T-helper 1 cell treated with Interleukin-12 subunit alpha and Interleukin-12 subunit beta and Interleukin-4 antibody, amounts not matched to agents 30 ng/mL and 1 ng/mL, for 36 hours (primary cell): ENCODE results near the gene KRT20. TPM values are rescaled to one million over a fixed set of nuclear protein-coding genes. Genes with fewer than 3 reads are reported as not detected.

Experiments used
- intact Hi-C: fragments of 100-400 bp; cut with micrococcal nuclease; formaldehyde crosslinking; loops from one replicate; pipeline ENCODE4 v1.15.1; 2024
- total RNA-seq: library from RNA; stranded (reverse); gene quantifications from 2 replicates; pipeline ENCODE4 v1.2.3, GENCODE V29; 2022

KRT20 gene
- total RNA-seq, 1 donor from 2014 or later: not detected

DNA sequence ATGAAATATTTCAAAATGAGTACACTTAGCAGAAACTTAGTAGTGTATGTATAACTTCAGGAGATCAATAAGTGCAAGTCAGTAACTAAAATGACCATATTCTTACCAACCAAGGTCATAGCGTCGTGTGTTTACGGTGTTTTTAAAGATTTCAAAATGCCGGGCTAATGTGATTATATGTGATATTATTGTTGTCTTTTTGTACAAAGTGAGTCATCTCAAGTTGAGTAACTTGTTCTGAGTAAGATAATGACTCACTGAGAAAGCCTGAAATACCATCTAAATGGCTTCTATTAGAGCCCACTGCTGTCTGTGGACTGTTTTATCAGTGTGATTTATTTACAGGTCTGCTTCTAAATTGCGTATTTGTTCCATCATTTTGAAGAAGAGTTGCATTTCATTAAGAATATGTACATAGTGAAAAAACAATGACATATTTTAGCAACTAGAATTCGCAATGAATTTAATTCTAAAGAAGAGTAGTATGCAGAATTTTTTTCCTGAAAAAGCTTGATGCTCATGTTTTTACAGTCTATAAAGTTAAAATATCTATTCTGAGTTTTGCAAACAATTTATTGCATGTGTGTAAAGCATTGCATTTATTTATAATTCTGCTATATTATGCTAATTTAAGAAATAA is 30.7 kb downstream of the KRT20 start:
- intact Hi-C loops: no loop called here

DNA sequence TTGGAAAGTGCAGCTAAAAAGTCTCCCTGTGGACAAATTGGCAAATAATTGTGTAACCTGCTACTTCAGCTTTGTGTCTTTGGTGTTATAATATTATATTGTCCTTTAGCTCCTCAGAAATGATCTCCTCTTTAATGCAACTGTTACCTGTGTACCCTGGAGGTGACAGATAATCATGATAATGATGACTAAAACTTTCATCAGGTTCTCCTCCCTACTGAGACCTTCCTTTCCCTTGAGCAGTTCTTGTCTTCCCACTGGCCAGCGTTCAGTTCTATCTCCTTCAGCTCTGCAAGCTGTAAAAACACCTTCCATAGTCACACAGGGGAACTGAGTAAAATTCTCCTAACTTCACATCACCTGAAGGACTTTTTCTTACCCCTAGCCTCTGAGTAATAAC is 32.7 kb downstream of the KRT20 start:
- intact Hi-C loops: no loop called here

DNA sequence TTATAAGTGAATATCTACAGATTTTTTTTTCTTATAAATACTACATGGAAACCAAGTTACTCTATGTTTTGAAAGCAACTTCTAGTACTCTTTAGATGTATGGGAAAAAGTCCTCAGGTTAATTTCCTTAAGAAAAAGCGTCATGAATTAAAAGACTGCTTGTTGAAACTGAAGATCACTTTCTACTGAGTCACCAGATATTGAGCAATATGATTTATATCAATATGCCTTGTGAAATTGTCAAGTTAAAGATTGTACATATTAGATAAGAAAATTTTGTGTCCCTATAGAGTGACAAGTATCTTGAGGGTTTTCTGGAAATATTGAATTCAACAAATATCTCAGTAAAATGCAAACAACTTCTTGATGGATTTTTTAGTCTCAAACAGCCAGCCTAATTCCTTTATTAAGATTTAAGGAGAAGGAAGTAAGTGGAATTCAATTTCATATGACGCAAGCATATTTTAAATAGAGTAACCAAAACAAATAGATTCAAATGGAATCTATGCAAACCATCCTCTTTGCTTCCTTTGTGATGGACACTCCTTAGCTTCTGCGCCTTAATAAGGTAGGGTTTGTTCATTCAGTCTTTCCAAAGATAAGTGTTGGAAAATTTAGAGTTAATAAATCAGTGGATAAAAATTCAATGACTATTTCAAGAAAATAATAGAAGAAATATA is 34.6 kb downstream of the KRT20 start:
- intact Hi-C loops: no loop called here

DNA sequence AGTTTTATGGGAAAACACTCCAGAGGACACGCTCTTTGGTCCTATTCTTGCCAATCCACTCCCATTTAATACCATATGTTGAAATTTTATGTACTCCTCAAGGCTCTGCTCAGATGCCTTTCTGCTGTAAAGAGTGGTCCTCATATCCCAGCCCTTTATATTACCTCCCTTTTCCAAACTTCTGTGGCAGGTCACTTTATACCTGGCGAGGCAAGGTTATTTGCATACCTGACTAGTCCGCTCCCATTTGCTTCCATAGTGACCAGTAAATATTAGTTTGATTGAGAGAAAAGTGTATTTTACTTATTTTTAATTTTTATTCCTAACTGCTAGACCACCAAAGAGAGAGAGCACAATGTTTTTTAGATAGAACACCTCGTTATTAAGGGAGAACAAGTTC is 35.3 kb downstream of the KRT20 start:
- intact Hi-C loops: no loop called here

DNA sequence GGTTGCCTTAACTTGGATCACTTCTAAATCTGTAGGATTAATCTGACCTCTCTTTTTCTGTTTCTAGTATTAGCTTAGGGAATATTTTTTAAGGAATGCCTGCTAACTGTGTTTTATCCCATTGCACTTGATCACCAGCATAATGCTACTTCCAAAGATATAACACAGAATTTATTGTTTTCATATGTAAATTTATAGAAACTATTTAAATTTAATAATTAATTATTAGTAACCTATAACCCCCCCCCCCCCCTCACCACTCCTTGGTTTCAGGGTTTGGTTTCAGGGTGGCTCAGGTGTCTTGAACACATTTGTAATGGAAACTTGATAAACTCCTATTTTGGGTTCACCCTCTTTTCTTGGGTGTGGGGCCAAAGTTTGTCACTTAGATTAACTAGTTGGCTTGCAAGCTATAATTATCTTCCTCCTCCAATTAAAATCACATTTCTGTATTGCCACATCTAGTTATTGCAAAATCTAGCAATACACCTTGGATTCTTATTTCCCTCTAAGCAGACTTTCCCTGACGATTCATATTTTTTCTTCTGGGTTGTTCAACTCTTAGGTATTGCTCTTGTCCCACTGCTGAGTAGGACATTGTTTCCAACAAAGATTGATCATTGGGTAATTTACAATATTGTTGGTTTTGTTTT is 36.3 kb downstream of the KRT20 start:
- intact Hi-C loops: no loop called here

DNA sequence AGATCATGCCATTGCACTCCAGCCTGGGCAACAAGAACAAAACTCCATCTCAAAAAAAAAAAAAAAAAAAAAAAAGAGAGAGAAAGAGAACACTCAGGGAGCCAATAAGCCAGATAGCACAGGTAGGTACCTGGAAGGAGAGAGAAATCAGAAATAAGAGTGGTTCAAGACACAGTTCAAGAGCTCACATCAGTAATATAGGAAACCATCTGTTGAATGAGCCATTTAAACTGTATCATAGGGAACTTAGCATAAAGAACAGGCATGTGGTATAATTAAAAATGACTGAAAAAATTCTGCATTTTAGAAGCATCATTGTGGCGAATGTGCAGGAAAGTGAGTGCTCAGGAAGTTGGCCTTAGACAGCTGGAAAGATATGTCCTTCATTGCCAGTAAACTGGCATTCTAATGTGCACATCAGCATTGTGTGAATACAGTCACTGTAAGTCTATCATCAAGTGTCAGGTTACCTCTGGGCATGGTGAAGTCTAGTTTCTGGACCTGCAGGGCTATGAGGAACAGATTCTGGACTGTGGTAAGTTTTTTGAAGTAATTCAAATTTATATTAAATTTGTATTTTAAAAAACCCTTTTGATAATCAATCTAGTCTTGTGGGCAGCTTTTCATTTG is 38.4 kb downstream of the KRT20 start:
- intact Hi-C loops: no loop called here

DNA sequence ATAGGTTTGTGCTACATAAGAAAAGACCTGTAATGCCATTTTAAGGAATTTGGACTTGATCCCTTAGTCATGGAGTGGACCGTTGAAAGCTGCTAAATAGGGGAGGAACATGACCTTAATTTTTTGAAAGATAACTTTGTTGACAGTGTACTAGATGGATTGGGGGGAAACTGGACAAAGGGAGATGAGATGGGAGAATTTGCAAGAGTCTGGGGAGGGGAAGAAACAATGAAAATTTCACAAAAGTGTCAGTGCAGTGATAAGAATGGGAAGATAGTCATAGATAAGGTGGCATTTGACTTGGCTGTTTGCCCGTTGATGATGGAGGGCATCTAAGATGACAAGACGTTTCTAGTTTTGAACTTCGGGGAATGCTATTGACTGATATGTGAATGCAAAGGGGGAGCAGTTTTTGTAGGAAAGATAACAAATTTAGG is 40.4 kb downstream of the KRT20 start:
- intact Hi-C loops: no loop called here

DNA sequence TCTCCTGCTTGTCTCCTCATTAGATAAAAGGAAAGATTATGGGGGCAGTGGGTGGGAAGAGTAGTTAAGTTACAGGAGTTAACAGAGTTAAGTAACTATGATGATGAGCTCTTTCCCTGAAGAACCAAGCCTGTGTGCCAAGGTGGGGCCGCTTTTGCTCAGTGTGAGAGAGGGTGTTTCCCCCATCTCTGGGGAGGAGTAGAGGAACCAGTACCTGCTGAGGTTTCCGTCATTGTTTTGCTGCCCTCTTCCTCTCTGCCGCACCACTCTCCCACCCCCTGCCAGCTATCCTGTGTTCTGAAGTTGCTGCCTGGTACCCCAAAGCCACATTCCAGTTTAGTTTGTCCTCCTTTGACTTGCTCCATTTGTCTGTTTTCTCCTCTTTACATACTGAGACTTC is 41.8 kb downstream of the KRT20 start:
- intact Hi-C loops: no loop called here

DNA sequence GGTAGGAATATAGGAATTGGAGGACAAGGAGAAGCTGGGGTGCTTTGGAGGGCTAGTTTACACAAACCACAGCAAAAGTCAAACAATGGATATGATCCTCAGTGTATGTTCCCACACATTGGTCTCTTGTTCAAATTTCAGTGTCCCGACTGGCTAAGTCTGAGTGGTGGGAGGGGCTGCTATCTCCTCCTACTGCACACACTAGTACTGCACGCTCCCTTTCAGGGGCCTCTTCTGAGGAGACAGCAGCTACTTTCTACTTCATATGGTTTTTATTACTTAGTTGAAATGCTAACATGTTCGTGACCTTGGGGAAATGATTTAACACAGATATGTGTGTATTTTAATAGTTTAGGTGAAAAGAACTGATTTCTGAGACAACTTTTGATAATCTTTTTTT is 43.8 kb downstream of the KRT20 start:
- intact Hi-C loops: no loop called here

DNA sequence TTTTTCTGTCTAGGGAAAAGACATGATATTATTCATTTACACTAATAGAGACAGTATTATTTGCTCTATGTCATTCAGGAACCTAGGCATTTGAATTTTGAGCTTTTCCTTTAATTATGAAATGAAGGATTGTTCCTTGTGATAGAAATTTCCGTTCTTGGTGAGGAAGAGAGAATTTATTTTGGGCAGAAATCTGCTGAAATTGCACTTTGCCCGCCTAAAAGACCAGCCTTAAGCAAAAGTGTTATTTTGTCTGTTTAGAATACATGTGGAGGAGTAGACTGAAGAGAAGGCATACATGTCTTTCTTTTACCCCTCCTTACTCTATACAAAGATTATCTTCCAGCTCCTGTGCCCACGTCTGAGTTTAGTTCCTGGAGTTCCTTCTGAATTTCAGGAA is 45.8 kb downstream of the KRT20 start:
- intact Hi-C loops: no loop called here

DNA sequence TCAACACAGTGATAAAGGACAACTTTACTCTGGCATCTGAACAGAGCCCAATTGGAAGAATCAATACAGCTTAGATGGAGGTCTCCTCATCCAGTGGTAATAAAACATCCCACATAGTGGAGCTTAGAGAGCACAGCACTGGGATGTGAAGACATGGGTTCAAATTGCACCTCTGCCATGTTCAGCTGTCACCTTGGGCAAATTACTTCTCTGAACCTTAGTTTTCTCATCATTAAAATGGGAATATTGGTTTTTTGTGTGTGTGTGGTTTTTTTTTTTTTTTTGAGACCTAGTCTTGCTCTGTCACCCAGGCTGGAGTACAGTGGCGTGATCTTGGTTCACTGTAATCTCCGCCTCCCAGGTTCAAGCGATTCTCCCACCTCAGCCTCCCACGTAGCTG is 49.0 kb downstream of the KRT20 start:
- intact Hi-C loops: no loop called here

DNA sequence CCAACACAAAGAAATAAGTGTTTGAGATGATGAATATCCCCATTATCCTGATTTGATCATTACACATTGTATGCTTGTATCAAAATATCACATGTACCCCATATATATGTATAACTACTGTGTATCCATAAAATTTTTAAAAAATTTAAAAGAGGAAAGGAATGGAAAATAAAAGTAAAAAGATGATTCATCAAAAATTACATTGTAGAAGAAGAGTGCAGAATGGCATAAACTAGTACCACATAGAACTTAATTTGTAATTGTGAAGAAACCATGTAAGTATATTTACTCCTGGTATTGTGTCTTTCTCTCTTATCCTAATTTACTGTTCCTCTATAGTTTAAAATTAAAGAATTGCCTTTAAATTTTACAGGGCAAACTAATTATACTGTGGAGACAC is 51.2 kb downstream of the KRT20 start:
- intact Hi-C loops: no loop called here

DNA sequence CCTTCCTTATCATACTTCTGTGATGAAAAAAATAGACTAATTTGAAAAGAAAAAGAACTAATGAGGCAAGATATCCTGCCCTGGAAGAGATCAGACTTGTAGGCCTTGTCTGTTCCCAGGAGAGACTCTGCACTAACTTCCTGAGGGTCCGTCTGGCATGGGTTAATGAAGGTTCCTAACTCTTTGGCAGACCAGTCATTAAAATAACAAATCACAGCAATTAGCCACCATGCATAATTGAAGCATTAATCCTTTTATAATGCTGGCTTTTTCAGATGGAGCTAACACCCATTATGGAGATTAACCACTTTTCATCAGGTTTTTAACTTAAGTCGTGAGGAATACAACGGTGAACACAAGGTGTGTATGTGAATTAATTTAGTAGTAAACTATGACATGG is 52.2 kb downstream of the KRT20 start:
- intact Hi-C loops: no loop called here

DNA sequence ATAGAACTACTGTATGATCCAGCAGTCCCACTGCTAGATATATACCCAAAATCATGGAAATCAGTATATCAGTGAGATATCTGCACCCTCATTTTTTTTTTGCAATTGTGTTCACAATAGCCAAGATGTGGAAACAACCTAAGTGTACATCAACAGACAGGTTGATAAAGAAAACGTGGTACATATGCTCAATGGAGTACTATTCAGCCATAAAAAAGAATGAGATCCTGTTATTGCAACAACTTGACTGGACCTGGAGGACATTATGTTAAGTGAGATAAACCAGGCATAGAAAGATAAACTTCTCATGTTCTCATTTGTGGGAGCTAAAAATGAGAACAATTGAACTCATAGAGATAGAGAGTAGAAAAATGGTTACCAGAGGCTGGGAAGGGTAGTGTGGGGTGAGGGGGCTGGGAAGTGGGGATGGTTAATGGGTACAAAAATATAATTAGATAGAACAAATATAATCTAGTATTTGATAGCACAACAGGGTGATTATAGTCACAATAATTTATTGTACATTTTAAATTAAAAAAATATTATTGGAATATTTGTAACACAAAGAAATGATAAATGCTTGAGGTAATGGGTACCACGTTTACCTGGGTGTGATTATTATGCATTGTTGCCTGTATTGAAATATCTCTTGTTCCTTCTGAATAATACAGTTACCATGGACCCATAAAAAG is 54.8 kb downstream of the KRT20 start:
- intact Hi-C loops: no loop called here

DNA sequence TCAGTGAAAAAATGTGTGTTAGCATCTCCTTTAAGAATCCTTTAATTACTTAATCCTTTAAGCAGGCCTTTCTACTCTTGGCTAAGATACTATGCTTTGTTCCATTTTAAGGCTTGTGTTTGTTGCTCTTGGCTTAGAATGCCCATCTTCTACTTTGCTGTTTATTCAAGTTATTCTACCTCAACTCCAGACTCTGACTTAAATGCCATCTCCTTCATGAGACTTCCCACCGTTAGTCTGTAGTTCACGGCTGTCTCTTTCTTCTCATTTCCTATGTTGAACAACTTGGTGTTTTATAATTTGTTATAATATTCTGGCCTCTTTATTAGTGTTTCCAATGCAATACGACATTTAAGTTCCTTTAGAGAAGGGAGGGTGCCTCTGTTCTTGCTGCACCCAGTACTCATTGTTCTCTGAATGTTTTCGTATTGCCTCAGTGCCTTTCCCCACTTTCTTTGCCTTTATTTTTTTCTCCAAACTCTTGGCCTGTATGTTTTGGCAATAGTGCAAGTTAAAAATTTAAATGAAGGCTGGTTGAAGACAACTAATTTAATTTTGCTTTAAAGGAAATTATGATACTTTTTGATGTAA is 56.5 kb downstream of the KRT20 start:
- intact Hi-C loops: no loop called here

DNA sequence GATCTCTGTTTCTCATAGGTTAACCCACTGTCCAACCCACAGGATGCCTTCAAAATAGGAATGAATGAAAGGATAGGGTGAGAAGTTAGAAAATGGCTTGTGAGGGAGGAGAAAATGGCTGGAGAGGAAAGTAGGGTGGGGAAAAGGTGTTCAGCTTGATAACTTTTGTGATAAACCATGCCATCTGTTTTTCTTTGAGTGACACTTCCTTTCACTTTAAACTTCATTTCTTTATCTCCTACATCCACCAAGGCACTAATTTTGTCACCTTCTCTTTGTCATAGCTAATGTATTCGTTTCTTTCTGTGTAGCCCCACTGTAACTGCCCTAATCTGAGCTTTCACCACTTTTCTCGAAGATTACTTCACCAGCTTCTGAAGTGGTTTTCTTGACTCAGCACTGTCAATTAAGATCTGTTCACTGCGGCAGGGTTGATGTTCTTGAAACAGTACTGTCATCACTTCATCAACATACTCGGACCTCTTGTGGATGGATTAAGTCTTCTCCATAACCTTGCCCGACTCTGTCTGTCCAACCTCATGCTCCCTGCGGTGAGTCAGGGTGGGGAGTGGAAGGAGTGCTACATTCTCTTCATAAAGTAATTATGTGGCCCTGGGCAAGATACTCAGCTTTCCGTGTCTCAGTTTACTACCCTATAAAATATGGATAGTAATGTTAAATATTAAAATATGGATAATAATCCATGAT is 57.1 kb downstream of the KRT20 start:
- intact Hi-C loops: no loop called here

Other genes starting within 250 kb of the KRT20 start
- 96.3 and 98.8 TPM in 2 replicates for gene SMARCE1, start 237.4 kb downstream of the KRT20 start, total RNA-seq
- not detected in 2 replicates for gene KRT222, start 220.1 kb downstream of the KRT20 start, total RNA-seq
- gene KRT24, start 181.5 kb downstream of the KRT20 start, total RNA-seq: not detected in 2 replicates
- gene KRT25, start 129.9 kb downstream of the KRT20 start, total RNA-seq: not detected in 2 replicates
- not detected in 2 replicates for gene KRT26, start 113.0 kb downstream of the KRT20 start, total RNA-seq
- not detected in 2 replicates for gene KRT27, start 102.7 kb downstream of the KRT20 start, total RNA-seq
- gene KRT28, start 85.3 kb downstream of the KRT20 start, total RNA-seq: not detected in 2 replicates
- gene KRT10, start 62.6 kb downstream of the KRT20 start, total RNA-seq: 21.0 and 25.6 TPM in 2 replicates
- not detected in 2 replicates for gene KRT12, start 18.0 kb downstream of the KRT20 start, total RNA-seq
- not detected in 2 replicates for gene KRT23, start 52.4 kb upstream of the KRT20 start, total RNA-seq
- gene KRT39, start 81.7 kb upstream of the KRT20 start, total RNA-seq: not detected in 2 replicates
- gene KRT40, start 99.1 kb upstream of the KRT20 start, total RNA-seq: not detected in 2 replicates
- gene KRTAP3-3, start 108.9 kb upstream of the KRT20 start, total RNA-seq: not detected in 2 replicates
- gene KRTAP3-2, start 114.7 kb upstream of the KRT20 start, total RNA-seq: not detected in 2 replicates
- gene KRTAP3-1, start 123.9 kb upstream of the KRT20 start, total RNA-seq: not detected in 2 replicates
- gene KRTAP1-5, start 142.0 kb upstream of the KRT20 start, total RNA-seq: not detected in 2 replicates
- not detected in 2 replicates for gene KRTAP1-4, start 145.0 kb upstream of the KRT20 start, total RNA-seq
- not detected in 2 replicates for gene KRTAP1-3, start 149.6 kb upstream of the KRT20 start, total RNA-seq
- not detected in 2 replicates for gene KRTAP1-1, start 156.2 kb upstream of the KRT20 start, total RNA-seq
- not detected in 2 replicates for gene KRTAP2-1, start 162.1 kb upstream of the KRT20 start, total RNA-seq
- not detected in 2 replicates for gene KRTAP2-2, start 170.0 kb upstream of the KRT20 start, total RNA-seq
- gene KRTAP2-3, start 174.9 kb upstream of the KRT20 start, total RNA-seq: not detected in 2 replicates
- not detected in 2 replicates for gene KRTAP2-4, start 180.6 kb upstream of the KRT20 start, total RNA-seq
- not detected in 2 replicates for gene KRTAP4-7, start 198.9 kb upstream of the KRT20 start, total RNA-seq
- not detected in 2 replicates for gene KRTAP4-8, start 212.9 kb upstream of the KRT20 start, total RNA-seq
- not detected in 2 replicates for gene KRTAP4-16, start 217.0 kb upstream of the KRT20 start, total RNA-seq
- gene KRTAP4-9, start 220.1 kb upstream of the KRT20 start, total RNA-seq: not detected in 2 replicates
- gene KRTAP4-11, start 233.1 kb upstream of the KRT20 start, total RNA-seq: not detected in 2 replicates
- gene KRTAP4-12, start 238.9 kb upstream of the KRT20 start, total RNA-seq: not detected in 2 replicates